Right lobe of liver (tissue), 6 donors: Measurements from ENCODE around the gene NPLOC4. TPM values are rescaled to one million over a fixed set of nuclear protein-coding genes. Genes with fewer than 3 reads are reported as not detected.

Experiments
- ATAC-seq, 4 donors: fragments of 200-7000 bp; cut with Tn5 transposase; one replicate each; pipeline ENCODE4 v1.9.1; 2020; ENCODE audit warnings: mild to moderate bottlenecking in 4 of 4, moderate library complexity in 4 of 4
- DNase-seq, 3 donors: peaks; one replicate each; pipeline ENCODE4 v3.0.0-alpha.2; 2020
- H3K27ac ChIP-seq, 3 donors: fragments of 200-600 bp; one replicate each; pipeline ENCODE4 v1.8.0; 2022
- H3K27me3 ChIP-seq, 2 donors: fragments of 200-600 bp; one replicate each; pipeline ENCODE4 v1.8.0; 2022
- H3K36me3 ChIP-seq, 4 donors: fragments of 200-600 bp; sonication (generic) in 1 of 4; one replicate each; pipeline versions ENCODE4 v1.5.1 to v1.8.0; 2017 to 2022; ENCODE audit warnings: control low read depth in 1 of 4
- H3K4me1 ChIP-seq, 4 donors: fragments of 200-600 bp; sonication (generic) in 1 of 4; one replicate each; pipeline versions ENCODE4 v1.5.1 to v1.8.0; 2017 to 2022; ENCODE audit warnings: control low read depth in 1 of 4
- H3K4me3 ChIP-seq, 3 donors: fragments of 200-600 bp; one replicate each; pipeline ENCODE4 v1.8.0; 2022
- H3K9me3 ChIP-seq, 4 donors: fragments of 200-600 bp; sonication (generic) in 1 of 4; one replicate each; pipeline versions ENCODE4 v1.5.1 to v1.8.0; 2017 to 2022; ENCODE audit warnings: control low read depth in 1 of 4
- POLR2A ChIP-seq: fragments of 450-650 bp; IDR thresholded peaks from one replicate; pipeline ENCODE4 v1.6.1; 2017; ENCODE audit warnings: antibody characterized with exemption, mild to moderate bottlenecking
- WGBS: methylation state at CpG from one replicate; pipeline ENCODE4 v1.1.6; 2018; ENCODE audit warnings: low coverage, low lambda C conversion rate; ENCODE audit not compliant: insufficient coverage; ENCODE audit errors: missing lambda C conversion rate; 5-methylcytosine and 5-hydroxymethylcytosine counted together
- intact Hi-C, 2 donors: fragments of 100-400 bp; cut with DNase I; formaldehyde crosslinking; loops; one replicate each; pipeline versions ENCODE4 v1.11.2 to v1.14.1; 2022
- total RNA-seq, 6 experiments: library from RNA; depleted of rRNA in 2 of 6; stranded (reverse); fragments of >200 nt in 2 of 6; fragmentation: NEBNext Ultra II Directional in 3 of 6; extraction: Animal tissue kit (Norgen Biotek cat#: 25700) in 3 of 6; gene quantifications; one replicate each; pipeline versions ENCODE4 v1.1.0 to v1.2.4, GENCODE V29; 2016 to 2023
- TF ChIP-seq, protein P1 (sequence below), 4 donors: fragments of 200-600 bp in 3 of 4; fragments of 450-650 bp in 1 of 4; IDR thresholded peaks; one replicate each; pipeline versions ENCODE4 v1.5.1 to v1.8.0; 2016 to 2022; ENCODE audit warnings: antibody characterized with exemption in 4 of 4, mild to moderate bottlenecking in 2 of 4
- donor health status: DM: no; HTN: yes; CAD: no.
- donor health status: DM: no; HTN: no; CAD: no.
- donor health status: DM: no; HTN: no; CAD: no.
- donor health status: DM: no; HTN: yes; CAD: no.
- donor health status: DM: no; HTN: yes; CAD: no.

NPLOC4 gene
- total RNA-seq, 6 experiments from 2014 or later = 46.5 to 63.2 (median 55.8) TPM

DNA sequence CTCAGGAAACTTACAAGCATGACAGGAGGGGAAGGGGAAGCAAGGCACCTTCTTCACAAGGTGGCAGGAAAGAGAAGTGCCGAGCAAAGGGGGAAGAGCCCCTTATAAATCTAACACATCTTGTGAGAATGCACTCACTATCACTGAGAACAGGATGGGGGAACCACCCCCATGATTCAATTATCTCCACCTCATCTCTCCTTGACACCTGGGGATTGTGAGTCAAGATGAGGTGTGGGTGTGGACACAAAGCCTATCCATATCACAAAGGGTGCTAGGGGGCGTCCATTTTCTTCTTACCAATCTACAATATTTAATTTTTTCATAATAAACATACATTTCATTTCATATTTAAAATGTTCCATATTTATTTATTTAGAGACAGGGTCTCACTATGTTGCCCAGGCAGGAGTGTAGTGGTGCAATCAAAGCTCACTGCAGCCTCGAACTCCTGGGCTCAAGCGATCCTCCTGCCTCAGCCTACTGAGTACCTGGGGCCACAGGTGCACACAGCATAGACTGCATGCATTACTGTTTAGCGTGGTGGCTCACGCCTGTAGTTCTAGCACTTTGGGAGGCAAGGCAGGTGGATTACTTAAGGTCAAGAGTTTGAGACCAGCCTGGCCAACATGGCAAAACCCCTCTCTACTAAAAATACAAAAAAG is 58.2 kb downstream of the NPLOC4 start:
- H3K27ac ChIP-seq = no peak overlapping the region
- peaks cover 1 to 48% (median 17%) of the 10 kb centered on the region in 4 donors for H3K36me3 ChIP-seq
- no peak overlapping the region for H3K4me3 ChIP-seq
- H3K4me1 ChIP-seq = peaks cover 0 to 20% (median 7%) of the 10 kb centered on the region in 4 donors
- intact Hi-C loops = no loop called here
- ATAC-seq (no peak), DNase-seq (peak in 1 of 3 donors; percentile 3)
- no peaks in the 10 kb centered on the region for H3K9me3 ChIP-seq
- no peak for TF ChIP-seq POLR2A
- TF ChIP-seq, protein P1, sequence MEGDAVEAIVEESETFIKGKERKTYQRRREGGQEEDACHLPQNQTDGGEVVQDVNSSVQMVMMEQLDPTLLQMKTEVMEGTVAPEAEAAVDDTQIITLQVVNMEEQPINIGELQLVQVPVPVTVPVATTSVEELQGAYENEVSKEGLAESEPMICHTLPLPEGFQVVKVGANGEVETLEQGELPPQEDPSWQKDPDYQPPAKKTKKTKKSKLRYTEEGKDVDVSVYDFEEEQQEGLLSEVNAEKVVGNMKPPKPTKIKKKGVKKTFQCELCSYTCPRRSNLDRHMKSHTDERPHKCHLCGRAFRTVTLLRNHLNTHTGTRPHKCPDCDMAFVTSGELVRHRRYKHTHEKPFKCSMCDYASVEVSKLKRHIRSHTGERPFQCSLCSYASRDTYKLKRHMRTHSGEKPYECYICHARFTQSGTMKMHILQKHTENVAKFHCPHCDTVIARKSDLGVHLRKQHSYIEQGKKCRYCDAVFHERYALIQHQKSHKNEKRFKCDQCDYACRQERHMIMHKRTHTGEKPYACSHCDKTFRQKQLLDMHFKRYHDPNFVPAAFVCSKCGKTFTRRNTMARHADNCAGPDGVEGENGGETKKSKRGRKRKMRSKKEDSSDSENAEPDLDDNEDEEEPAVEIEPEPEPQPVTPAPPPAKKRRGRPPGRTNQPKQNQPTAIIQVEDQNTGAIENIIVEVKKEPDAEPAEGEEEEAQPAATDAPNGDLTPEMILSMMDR (IDR thresholded peaks at IDR 0.05) = no peak
- H3K27me3 ChIP-seq = no peaks in the 10 kb centered on the region
- 85% methylated on average over 6 of the region's 6 CpGs for WGBS

DNA sequence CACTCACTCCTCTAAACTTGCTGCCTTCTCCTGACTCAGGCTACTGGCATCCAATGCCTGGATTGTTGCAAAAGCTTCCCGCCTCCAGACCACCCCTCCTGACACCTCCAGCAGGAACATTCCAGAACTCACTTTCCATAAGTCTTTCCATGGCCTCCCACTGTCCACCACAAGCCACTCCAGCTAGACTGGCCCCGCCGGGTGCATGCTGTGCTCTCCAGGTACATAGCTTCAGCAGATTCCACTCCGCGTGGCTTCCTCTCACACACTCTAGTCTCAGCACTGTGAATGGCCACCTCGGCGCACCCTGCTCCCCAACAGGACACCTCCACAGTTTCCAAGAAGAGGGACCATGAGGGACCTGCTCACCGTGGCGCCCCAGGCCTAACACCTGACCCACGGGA is 58.9 kb downstream of the NPLOC4 start:
- 100% methylated on average over 3 of the region's 10 CpGs for whole genome bisulfite sequencing
- no peak overlapping the region for H3K27ac ChIP-seq
- DNase-seq (no peak), ATAC-seq (peak in 1 of 4 donors; percentile 12)
- peaks cover 0 to 14% (median 6%) of the 10 kb centered on the region in 4 donors for H3K4me1 ChIP-seq
- peaks cover under 1 to 48% (median 12%) of the 10 kb centered on the region in 4 donors for H3K36me3 ChIP-seq
- no peaks in the 10 kb centered on the region for H3K9me3 ChIP-seq
- no peak overlapping the region for H3K4me3 ChIP-seq
- TF ChIP-seq, protein P1 (IDR thresholded peaks at IDR 0.05) = no peak
- intact Hi-C loops = no loop called here
- no peaks in the 10 kb centered on the region for H3K27me3 ChIP-seq

DNA sequence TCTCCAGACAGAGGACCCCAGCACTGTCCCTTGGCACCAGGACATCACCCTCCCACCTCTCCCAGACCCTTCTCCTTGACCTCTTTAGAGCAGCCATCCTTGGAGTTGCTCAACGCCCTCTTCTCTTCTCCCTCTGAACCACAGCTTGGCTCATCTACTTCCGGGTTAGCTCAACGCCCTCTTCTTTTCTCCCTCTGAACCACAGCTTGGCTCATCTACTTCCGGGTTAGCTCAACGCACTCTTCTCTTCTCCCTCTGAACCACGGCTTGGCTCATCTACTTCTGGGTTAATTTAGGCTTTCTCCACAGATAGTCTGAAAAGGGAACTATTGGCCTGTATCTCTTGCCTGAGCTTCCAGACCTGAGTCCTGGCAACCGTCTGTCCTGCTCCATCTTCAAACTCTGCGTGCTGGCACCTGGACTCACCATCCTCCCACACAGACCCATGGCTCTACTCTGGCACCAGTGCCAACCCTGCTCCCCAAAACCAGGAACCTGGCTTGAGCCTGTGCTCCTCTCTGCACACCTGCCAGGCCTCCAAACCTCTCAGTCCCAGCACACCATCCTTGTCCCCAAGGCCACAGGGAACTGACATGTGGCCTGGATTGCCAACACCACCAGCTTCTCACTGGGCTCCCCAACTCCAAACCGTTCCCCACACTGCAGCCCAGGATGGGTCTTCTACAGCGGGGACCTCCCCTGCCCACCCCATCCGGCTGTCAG is 59.5 kb downstream of the NPLOC4 start:
- Histone ChIP-seq H3K4me3 (no peak overlapping the region), H3K9me3 (no peaks in the 10 kb centered on the region), H3K36me3 (peaks cover 0 to 42% (median 10%) of the 10 kb centered on the region in 4 donors), H3K27me3 (no peaks in the 10 kb centered on the region), H3K4me1 (peaks cover 0 to 14% (median 6%) of the 10 kb centered on the region in 4 donors), H3K27ac (no peak overlapping the region)
- intact Hi-C loops = no loop called here
- no peak for TF ChIP-seq POLR2A
- TF ChIP-seq, protein P1 (IDR thresholded peaks at IDR 0.05) = no peak
- no peak for DNase-seq
- 65% methylated on average over 7 of the region's 11 CpGs for WGBS
- peak in 2 of 4 donors; percentile 10 to 18 for ATAC-seq

DNA sequence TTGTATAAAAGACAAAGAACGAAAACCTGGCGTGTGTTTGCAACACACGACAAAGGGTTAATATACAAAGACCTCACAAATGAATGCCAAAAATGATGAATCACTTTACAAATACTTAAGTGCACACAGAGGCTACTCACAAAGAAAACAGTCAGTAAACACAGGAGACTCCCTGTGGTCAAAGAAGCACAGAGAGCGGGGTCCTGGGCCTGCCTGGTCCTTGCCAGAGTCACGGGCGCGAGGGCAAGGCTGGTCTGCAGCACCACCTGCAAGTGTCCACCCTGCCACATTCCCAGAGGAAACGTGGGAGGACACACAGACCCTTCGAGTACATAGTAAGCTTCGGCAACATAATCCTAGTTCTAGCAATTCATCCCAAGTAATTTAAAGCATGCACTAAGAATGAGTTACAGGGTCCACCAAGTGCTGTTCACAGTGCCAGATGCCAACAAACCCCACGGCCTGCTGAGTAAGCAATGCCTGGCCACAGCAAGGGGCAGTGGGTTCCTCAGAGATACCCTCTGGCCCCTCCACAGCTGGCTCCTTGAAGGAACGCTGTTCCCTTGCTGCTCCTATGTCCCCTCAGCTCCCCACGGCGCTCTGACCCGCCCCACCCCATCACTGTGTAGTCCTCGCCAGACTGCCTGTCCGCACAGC is 60.2 kb downstream of the NPLOC4 start:
- Histone ChIP-seq H3K4me3 (no peak overlapping the region), H3K36me3 (peaks cover 0 to 38% (median 7%) of the 10 kb centered on the region in 4 donors), H3K27ac (no peak overlapping the region), H3K9me3 (no peaks in the 10 kb centered on the region), H3K27me3 (no peaks in the 10 kb centered on the region), H3K4me1 (peaks cover 0 to 14% (median 6%) of the 10 kb centered on the region in 4 donors)
- WGBS = 86% methylated on average over 3 of the region's 17 CpGs
- no peak for DNase-seq
- TF ChIP-seq, protein P1 (IDR thresholded peaks at IDR 0.05) = no peak
- intact Hi-C loops = no loop called here
- peak; percentile 11 to 67 (median 32) for ATAC-seq
